Inflammatory macrophage (primary cell): ENCODE results near the gene SPRR1A.
"Not testable (repeated sequence)": the region's sequence is repeated elsewhere in the genome, so short reads cannot be mapped to it uniquely, and the experiment has no call there.

ENCODE experiments used
- DNase-seq, 2 donors: peaks; one replicate each; pipeline ENCODE4 v3.0.0-alpha.2; 2020 to 2022

The SPRR1A gene

GRCh38 chr1:152976688-152977087 is 7.2 kb upstream of the SPRR1A start:
- no peak for DNase-seq

- no peak for DNase-seq
Measured at GRCh38 chr1:152977614-152978013, 6.3 kb upstream of the SPRR1A start.

GRCh38 chr1:152980676-152981075 is 3.2 kb upstream of the SPRR1A start:
- no peak for DNase-seq

- DNase-seq: no peak
Measured at GRCh38 chr1:152981146-152981871, 2.6 kb upstream of the SPRR1A start.

GRCh38 chr1:152982076-152982475 is 1.8 kb upstream of the SPRR1A start:
- no peak for DNase-seq

GRCh38 chr1:152983234-152983633 is 647 bp upstream of the SPRR1A start:
- DNase-seq: no peak

GRCh38 chr1:152986578-152986977 is 2.7 kb downstream of the SPRR1A start:
- DNase-seq: no peak

- DNase-seq: no peak
Measured at GRCh38 chr1:152993186-152993585, 9.3 kb downstream of the SPRR1A start.

GRCh38 chr1:152995842-152996241 is 12.0 kb downstream of the SPRR1A start:
- DNase-seq: no peak

- no peak for DNase-seq
Measured at GRCh38 chr1:152996633-152997400, 12.9 kb downstream of the SPRR1A start.

- no peak for DNase-seq
Measured at GRCh38 chr1:152997901-152998300, 14.0 kb downstream of the SPRR1A start.

- DNase-seq: no peak
Measured at GRCh38 chr1:152998476-152998875, 14.6 kb downstream of the SPRR1A start.

GRCh38 chr1:152999818-153000217 is 15.9 kb downstream of the SPRR1A start:
- DNase-seq: no peak

GRCh38 chr1:153000294-153000693 is 16.4 kb downstream of the SPRR1A start:
- no peak for DNase-seq

GRCh38 chr1:153001382-153001781 is 17.5 kb downstream of the SPRR1A start, which contains the start of gene SPRR3:
TSS of gene SPRR3 (plus strand) at chr1:153001749. CDS start at chr1:153003021, 1,272 bp downstream.
- no peak for DNase-seq

GRCh38 chr1:153011235-153011758 is 27.4 kb downstream of the SPRR1A start:
- DNase-seq: not testable (repeated sequence)

- DNase-seq: not testable (repeated sequence)
Measured at GRCh38 chr1:153021829-153022228, 37.9 kb downstream of the SPRR1A start.

GRCh38 chr1:153022340-153022739 is 38.5 kb downstream of the SPRR1A start:
- peak in 1 of 2 donors; percentile 11 for DNase-seq

GRCh38 chr1:153023109-153023508 is 39.2 kb downstream of the SPRR1A start:
- no peak for DNase-seq

GRCh38 chr1:153024413-153024812 is 40.5 kb downstream of the SPRR1A start:
- no peak for DNase-seq

GRCh38 chr1:153025797-153026196 is 41.9 kb downstream of the SPRR1A start:
- DNase-seq: no peak

- DNase-seq: no peak
Measured at GRCh38 chr1:153028766-153029165, 44.9 kb downstream of the SPRR1A start.

- no peak for DNase-seq
Measured at GRCh38 chr1:153030895-153031294, 47.0 kb downstream of the SPRR1A start, which contains the start of gene SPRR1B. TSS of gene SPRR1B (plus strand) at chr1:153031203. CDS start at chr1:153032346, 1,143 bp downstream.

- no peak for DNase-seq
Measured at GRCh38 chr1:153032073-153032472, 48.2 kb downstream of the SPRR1A start.
